HEK293 (cell line): Measurements from ENCODE around the gene SNAPIN.

Source experiments
- CTCF ChIA-PET: fragments of 350-600 bp; formaldehyde crosslinking; extraction: SDS; loops from one replicate; lab custom pipeline; 2021; ENCODE audit warnings: antibody characterized with exemption; lab: Yijun Ruan, JAX
- POLR2A ChIA-PET: fragments of 300-600 bp; formaldehyde crosslinking; extraction: SDS; loops from one replicate; lab custom pipeline; 2020; ENCODE audit warnings: antibody characterized with exemption, inconsistent platforms; lab: Yijun Ruan, JAX
- H3K27ac ChIP-seq: fragments of 200-500 bp; sonication (Bioruptor generic); 2 replicates; pipeline ENCODE4 v1.5.1; 2014; ENCODE audit warnings: low read depth, low read length, control low read depth, inconsistent platforms; ENCODE audit errors: extremely low read depth
- H3K36me3 ChIP-seq, 2 experiments: fragments of 200-500 bp in 1 of 2; sonication (Bioruptor generic) in 1 of 2; 1 replicate in 1 of 2; 2 replicates in 1 of 2; pipeline ENCODE4 v1.5.1; 2014 to 2017; ENCODE audit warnings: inconsistent platforms in 2 of 2, low read length in 2 of 2; ENCODE audit not compliant: control insufficient read depth in 2 of 2, insufficient read depth in 1 of 2
- H3K4me1 ChIP-seq: fragments of 200-500 bp; sonication (Bioruptor generic); 2 replicates; pipeline ENCODE4 v1.5.1; 2014; ENCODE audit warnings: mild to moderate bottlenecking, low read length, inconsistent platforms; ENCODE audit not compliant: control insufficient read depth, insufficient read depth
- H3K4me3 ChIP-seq: 2 replicates; pipeline ENCODE4 v1.5.1; 2011; ENCODE audit warnings: low read depth, mild to moderate bottlenecking, control low read depth, low read length, moderate library complexity
- H3K9me3 ChIP-seq: fragments of 200-500 bp; sonication (Bioruptor generic); 2 replicates; pipeline ENCODE4 v1.5.1; 2014; ENCODE audit warnings: low read depth, low read length, inconsistent platforms; ENCODE audit not compliant: control insufficient read depth, insufficient read depth
- IKZF3 ChIP-seq: fragments of 450-650 bp; IDR thresholded peaks from 2 replicates; pipeline ENCODE4 v1.5.0; 2018; ENCODE audit warnings: missing biosample characterization, mild to moderate bottlenecking, missing genetic modification characterization, moderate library complexity
- PRDM1 ChIP-seq: fragments of 450-650 bp; formaldehyde crosslinking; IDR thresholded peaks from 2 replicates; pipeline ENCODE4; 2016; ENCODE audit warnings: missing biosample characterization, missing genetic modification characterization
- TCF7L2 ChIP-seq: IDR thresholded peaks from 2 replicates; pipeline ENCODE4 v1.6.1; 2011; ENCODE audit warnings: low read depth, mild to moderate bottlenecking, inconsistent platforms, low read length, moderate library complexity, borderline replicate concordance
- ZBTB17 ChIP-seq: fragments of 450-650 bp; formaldehyde crosslinking; IDR thresholded peaks from 2 replicates; pipeline ENCODE4 v1.5.1; 2016; ENCODE audit warnings: missing biosample characterization, missing genetic modification characterization
- ZBTB20 ChIP-seq: fragments of 450-650 bp; formaldehyde crosslinking; IDR thresholded peaks from 2 replicates; pipeline ENCODE4 v1.5.1; 2016; ENCODE audit warnings: missing biosample characterization, missing genetic modification characterization
- ZFP3 ChIP-seq: fragments of 450-650 bp; formaldehyde crosslinking; IDR thresholded peaks from 2 replicates; pipeline ENCODE4 v1.5.1; 2016; ENCODE audit warnings: low read depth, missing biosample characterization, missing genetic modification characterization
- ZNF133 ChIP-seq: fragments of 450-650 bp; formaldehyde crosslinking; IDR thresholded peaks from 2 replicates; pipeline ENCODE4 v1.5.1; 2016; ENCODE audit warnings: missing biosample characterization, missing genetic modification characterization
- ZNF202 ChIP-seq: fragments of 450-650 bp; formaldehyde crosslinking; IDR thresholded peaks from 2 replicates; pipeline ENCODE4 v1.5.1; 2016; ENCODE audit warnings: missing biosample characterization, missing genetic modification characterization, borderline replicate concordance
- ZNF223 ChIP-seq: fragments of 450-650 bp; formaldehyde crosslinking; IDR thresholded peaks from 2 replicates; pipeline ENCODE4 v1.5.1; 2016; ENCODE audit warnings: missing biosample characterization, missing genetic modification characterization
- ZNF366 ChIP-seq: fragments of 450-650 bp; formaldehyde crosslinking; conservative IDR thresholded peaks from 2 replicates; pipeline ENCODE4 v1.5.1; 2016; ENCODE audit warnings: missing biosample characterization, missing genetic modification characterization
- ZNF530 ChIP-seq: fragments of 450-650 bp; formaldehyde crosslinking; IDR thresholded peaks from 2 replicates; pipeline ENCODE4 v1.5.1; 2016; ENCODE audit warnings: low read depth, missing biosample characterization, missing genetic modification characterization
- ZNF785 ChIP-seq: fragments of 450-650 bp; formaldehyde crosslinking; IDR thresholded peaks from 2 replicates; pipeline ENCODE4 v1.5.1; 2016; ENCODE audit warnings: missing biosample characterization, missing genetic modification characterization
- TF ChIP-seq, protein P1 (sequence below): fragments of 450-650 bp; formaldehyde crosslinking; IDR thresholded peaks from 2 replicates; pipeline ENCODE4 v1.5.1; 2016; ENCODE audit warnings: missing biosample characterization, missing genetic modification characterization
- TF ChIP-seq, protein P2 (sequence below): fragments of 450-650 bp; IDR thresholded peaks from 2 replicates; pipeline ENCODE4 v1.5.1; 2018; ENCODE audit warnings: missing biosample characterization, missing genetic modification characterization
- TF ChIP-seq, protein P3 (sequence below): fragments of 450-650 bp; formaldehyde crosslinking; IDR thresholded peaks from 2 replicates; pipeline ENCODE4 v1.5.1; 2016; ENCODE audit warnings: missing biosample characterization, missing genetic modification characterization, borderline replicate concordance

SNAPIN gene

DNA sequence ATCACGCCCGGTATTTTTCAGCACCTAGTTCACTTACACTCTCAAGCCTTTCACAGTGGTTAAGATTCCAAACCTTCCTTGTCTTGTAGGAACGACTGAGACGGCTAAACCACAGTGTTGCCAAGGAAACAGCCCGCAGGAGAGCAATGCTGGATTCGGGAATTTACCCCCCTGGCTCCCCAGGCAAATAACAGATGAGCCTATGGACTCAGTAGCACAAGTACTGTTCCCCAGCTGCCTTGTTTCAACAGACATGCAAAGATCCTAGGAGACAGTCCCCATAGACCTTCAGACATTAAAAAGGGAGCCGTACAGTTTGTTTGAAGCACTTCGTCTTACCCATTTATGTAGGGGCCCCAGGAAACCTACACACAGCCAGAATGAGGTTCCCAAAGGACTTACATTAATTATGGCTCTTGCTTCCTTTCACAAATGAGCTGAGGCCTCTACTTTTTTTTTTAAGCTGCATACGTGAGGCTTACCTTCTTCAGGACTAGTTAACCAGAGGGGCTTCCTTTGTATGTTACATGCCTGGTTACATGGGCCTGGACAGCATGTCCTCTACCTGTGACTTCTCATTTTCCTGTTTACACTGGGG lies 2.7 kb downstream of the SNAPIN start (continued):
- TF ChIP-seq, protein P1, sequence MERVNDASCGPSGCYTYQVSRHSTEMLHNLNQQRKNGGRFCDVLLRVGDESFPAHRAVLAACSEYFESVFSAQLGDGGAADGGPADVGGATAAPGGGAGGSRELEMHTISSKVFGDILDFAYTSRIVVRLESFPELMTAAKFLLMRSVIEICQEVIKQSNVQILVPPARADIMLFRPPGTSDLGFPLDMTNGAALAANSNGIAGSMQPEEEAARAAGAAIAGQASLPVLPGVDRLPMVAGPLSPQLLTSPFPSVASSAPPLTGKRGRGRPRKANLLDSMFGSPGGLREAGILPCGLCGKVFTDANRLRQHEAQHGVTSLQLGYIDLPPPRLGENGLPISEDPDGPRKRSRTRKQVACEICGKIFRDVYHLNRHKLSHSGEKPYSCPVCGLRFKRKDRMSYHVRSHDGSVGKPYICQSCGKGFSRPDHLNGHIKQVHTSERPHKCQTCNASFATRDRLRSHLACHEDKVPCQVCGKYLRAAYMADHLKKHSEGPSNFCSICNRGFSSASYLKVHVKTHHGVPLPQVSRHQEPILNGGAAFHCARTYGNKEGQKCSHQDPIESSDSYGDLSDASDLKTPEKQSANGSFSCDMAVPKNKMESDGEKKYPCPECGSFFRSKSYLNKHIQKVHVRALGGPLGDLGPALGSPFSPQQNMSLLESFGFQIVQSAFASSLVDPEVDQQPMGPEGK (tag by site-specific recombination), result peak; percentile 23; the same call in 1 of the 2 replicates
- no peak for TF ChIP-seq ZFP3
- TF ChIP-seq ZBTB17, result peak; percentile 22; the same call in 1 of the 2 replicates
- TF ChIP-seq TCF7L2, result no peak
- TF ChIP-seq ZBTB20 (tag by site-specific recombination), result peak; percentile 46; the same call in 1 of the 2 replicates
- TF ChIP-seq ZNF133 (tag by site-specific recombination), result no peak

DNA sequence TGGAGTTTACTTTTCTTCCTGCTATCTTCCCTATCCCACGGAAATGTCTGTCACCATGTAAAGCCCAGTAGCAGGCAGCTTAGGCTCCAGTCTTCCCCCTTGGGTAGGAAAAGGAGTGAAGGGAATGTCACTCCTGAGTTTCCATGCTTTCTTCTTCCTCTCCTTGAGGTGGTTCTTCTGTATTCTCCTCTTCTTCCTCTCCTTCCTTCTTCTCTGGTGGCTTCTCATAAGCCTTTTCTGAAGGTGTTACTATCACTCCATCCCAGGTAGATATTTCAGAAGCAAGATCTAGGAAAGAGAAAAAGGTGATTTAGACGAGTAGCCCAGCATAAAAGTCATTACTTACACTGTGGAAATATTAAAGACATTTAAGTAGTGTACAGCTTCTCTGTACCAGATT lies 3.8 kb downstream of the SNAPIN start:
- no peaks in the 10 kb centered on the region for H3K9me3 ChIP-seq
- peaks cover 59 to 79% of the 10 kb centered on the region in 2 experiments for H3K36me3 ChIP-seq
- H3K4me1 ChIP-seq, result 0 out of 2 replicates have a peak, but pooled peaks cover 2% of the 10 kb centered on the region
- POLR2A ChIA-PET, result interaction anchor here (0.7 kb wide), 1 partner anchor 148 kb away, joined by 3 read pairs; no protein-coding TSS in a partner anchor
- no peak overlapping the region for H3K4me3 ChIP-seq
- CTCF ChIA-PET, result no interaction called here
- H3K27ac ChIP-seq, result no peak overlapping the region; the same call in 1 of the 2 replicates
- no peak for TF ChIP-seq ZNF202
- no peak for TF ChIP-seq ZNF785
- TF ChIP-seq ZNF223 (tag by site-specific recombination), result no peak
- peak; percentile 68 for TF ChIP-seq ZNF366 (tag by site-specific recombination)
- TF ChIP-seq ZNF530 (tag by site-specific recombination), result no peak
- peak; percentile 46; the same call in 1 of the 2 replicates for TF ChIP-seq IKZF3 (tag by site-specific recombination)
- TF ChIP-seq, protein P2, sequence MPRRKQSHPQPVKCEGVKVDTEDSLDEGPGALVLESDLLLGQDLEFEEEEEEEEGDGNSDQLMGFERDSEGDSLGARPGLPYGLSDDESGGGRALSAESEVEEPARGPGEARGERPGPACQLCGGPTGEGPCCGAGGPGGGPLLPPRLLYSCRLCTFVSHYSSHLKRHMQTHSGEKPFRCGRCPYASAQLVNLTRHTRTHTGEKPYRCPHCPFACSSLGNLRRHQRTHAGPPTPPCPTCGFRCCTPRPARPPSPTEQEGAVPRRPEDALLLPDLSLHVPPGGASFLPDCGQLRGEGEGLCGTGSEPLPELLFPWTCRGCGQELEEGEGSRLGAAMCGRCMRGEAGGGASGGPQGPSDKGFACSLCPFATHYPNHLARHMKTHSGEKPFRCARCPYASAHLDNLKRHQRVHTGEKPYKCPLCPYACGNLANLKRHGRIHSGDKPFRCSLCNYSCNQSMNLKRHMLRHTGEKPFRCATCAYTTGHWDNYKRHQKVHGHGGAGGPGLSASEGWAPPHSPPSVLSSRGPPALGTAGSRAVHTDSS (tag by site-specific recombination), result 0 out of 2 replicates have a peak, but pooled peaks have one; percentile 14
- TF ChIP-seq, protein P3, sequence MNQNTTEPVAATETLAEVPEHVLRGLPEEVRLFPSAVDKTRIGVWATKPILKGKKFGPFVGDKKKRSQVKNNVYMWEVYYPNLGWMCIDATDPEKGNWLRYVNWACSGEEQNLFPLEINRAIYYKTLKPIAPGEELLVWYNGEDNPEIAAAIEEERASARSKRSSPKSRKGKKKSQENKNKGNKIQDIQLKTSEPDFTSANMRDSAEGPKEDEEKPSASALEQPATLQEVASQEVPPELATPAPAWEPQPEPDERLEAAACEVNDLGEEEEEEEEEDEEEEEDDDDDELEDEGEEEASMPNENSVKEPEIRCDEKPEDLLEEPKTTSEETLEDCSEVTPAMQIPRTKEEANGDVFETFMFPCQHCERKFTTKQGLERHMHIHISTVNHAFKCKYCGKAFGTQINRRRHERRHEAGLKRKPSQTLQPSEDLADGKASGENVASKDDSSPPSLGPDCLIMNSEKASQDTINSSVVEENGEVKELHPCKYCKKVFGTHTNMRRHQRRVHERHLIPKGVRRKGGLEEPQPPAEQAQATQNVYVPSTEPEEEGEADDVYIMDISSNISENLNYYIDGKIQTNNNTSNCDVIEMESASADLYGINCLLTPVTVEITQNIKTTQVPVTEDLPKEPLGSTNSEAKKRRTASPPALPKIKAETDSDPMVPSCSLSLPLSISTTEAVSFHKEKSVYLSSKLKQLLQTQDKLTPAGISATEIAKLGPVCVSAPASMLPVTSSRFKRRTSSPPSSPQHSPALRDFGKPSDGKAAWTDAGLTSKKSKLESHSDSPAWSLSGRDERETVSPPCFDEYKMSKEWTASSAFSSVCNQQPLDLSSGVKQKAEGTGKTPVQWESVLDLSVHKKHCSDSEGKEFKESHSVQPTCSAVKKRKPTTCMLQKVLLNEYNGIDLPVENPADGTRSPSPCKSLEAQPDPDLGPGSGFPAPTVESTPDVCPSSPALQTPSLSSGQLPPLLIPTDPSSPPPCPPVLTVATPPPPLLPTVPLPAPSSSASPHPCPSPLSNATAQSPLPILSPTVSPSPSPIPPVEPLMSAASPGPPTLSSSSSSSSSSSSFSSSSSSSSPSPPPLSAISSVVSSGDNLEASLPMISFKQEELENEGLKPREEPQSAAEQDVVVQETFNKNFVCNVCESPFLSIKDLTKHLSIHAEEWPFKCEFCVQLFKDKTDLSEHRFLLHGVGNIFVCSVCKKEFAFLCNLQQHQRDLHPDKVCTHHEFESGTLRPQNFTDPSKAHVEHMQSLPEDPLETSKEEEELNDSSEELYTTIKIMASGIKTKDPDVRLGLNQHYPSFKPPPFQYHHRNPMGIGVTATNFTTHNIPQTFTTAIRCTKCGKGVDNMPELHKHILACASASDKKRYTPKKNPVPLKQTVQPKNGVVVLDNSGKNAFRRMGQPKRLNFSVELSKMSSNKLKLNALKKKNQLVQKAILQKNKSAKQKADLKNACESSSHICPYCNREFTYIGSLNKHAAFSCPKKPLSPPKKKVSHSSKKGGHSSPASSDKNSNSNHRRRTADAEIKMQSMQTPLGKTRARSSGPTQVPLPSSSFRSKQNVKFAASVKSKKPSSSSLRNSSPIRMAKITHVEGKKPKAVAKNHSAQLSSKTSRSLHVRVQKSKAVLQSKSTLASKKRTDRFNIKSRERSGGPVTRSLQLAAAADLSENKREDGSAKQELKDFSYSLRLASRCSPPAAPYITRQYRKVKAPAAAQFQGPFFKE (tag by site-specific recombination), result no peak
- TF ChIP-seq PRDM1 (tag by site-specific recombination), result peak; percentile 60; the same call in 1 of the 2 replicates
- TF ChIP-seq, all 188 proteins: peak for 4
